ENCODE results near the gene C8G.

Gene C8G

DNA sequence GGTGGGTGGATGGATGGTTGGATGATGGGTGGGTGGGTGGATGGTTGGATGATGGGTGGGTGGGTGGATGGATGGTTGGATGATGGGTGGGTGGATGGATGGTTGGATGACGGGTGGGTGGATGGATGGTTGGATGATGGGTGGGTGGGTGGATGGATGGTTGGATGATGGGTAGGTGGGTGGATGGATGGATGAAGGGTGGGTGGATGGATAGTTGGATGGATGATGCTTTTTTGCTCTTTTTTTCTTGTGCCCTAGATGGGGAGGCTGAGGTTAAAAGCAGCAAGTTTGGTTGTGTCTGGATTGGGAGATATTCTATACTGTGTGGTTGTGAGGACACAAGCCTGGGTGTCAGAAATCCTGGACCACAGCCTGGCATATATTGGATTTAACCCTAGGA lies 12.4 kb downstream of the C8G start:
- Histone ChIP-seq H3K4me3 (ENCODE audit: low read depth, low read length) (no peak overlapping the region), H3K27me3 (ENCODE audit: control insufficient read depth, insufficient read depth, low read length) (no peaks in the 10 kb centered on the region), H3K4me1 (ENCODE audit: control insufficient read depth, insufficient read depth, low read length) (no peaks in the 10 kb centered on the region), H3K36me3 (ENCODE audit: control insufficient read depth, insufficient read depth, low read length) (no peaks in the 10 kb centered on the region), H3K27ac (ENCODE audit: low read depth, low read length) (no peak overlapping the region), H3K9ac (ENCODE audit: low read depth, low read length) (no peak overlapping the region), H3K9me3 (ENCODE audit: control insufficient read depth, insufficient read depth, low read length) (no peaks in the 10 kb centered on the region)

DNA sequence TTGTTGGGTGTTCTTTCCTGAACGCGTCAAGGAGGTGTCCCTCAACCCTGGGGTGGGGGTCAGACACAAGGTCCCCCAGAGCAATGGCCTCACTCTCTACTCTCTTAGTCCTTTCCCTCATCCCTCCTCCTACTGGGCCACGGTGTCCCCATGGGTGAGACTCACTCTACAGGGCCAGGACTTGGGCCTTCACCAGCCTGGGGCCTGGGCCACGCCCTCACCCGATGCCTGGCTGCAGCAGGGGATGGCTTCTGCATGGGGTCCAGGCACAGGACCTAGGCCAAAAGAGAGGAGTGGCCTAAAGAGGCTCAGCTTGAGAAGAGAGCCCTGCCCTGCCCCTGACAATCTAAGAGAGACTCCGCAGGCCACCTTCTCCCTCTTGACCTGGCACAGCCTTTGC lies 12.9 kb downstream of the C8G start:
- H3K4me3 ChIP-seq (ENCODE audit: low read depth, low read length): no peak overlapping the region
- no peaks in the 10 kb centered on the region for H3K36me3 ChIP-seq (ENCODE audit: control insufficient read depth, insufficient read depth, low read length)
- H3K9ac ChIP-seq (ENCODE audit: low read depth, low read length): no peak overlapping the region
- no peaks in the 10 kb centered on the region for H3K4me1 ChIP-seq (ENCODE audit: control insufficient read depth, insufficient read depth, low read length)
- no peaks in the 10 kb centered on the region for H3K9me3 ChIP-seq (ENCODE audit: control insufficient read depth, insufficient read depth, low read length)
- H3K27me3 ChIP-seq (ENCODE audit: control insufficient read depth, insufficient read depth, low read length): no peaks in the 10 kb centered on the region
- no peak overlapping the region for H3K27ac ChIP-seq (ENCODE audit: low read depth, low read length)

DNA sequence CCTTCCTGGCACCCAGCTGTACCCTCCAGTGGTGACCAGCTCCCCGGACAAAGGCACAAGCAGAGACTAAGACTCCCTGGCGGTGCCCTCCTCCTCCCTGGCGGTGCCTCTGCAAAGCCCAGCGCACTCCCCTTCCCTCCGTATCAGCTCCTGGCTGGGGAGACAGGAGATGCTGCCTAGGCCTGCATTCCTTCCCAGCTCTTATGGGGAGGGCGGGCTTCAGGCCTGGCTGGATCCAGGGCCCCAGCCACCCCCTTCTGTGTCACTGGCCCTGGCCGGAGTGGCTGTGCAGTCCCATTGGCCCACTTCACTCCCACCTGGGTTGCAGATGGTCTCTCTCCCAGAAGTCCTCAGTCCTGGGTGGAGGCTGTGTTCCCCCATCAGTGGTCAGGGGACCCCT lies 13.4 kb downstream of the C8G start:
- Histone ChIP-seq H3K9me3 (ENCODE audit: control insufficient read depth, insufficient read depth, low read length) (no peaks in the 10 kb centered on the region), H3K9ac (ENCODE audit: low read depth, low read length) (no peak overlapping the region), H3K4me3 (ENCODE audit: low read depth, low read length) (no peak overlapping the region), H3K4me1 (ENCODE audit: control insufficient read depth, insufficient read depth, low read length) (no peaks in the 10 kb centered on the region), H3K27me3 (ENCODE audit: control insufficient read depth, insufficient read depth, low read length) (no peaks in the 10 kb centered on the region), H3K27ac (ENCODE audit: low read depth, low read length) (no peak overlapping the region), H3K36me3 (ENCODE audit: control insufficient read depth, insufficient read depth, low read length) (no peaks in the 10 kb centered on the region)

DNA sequence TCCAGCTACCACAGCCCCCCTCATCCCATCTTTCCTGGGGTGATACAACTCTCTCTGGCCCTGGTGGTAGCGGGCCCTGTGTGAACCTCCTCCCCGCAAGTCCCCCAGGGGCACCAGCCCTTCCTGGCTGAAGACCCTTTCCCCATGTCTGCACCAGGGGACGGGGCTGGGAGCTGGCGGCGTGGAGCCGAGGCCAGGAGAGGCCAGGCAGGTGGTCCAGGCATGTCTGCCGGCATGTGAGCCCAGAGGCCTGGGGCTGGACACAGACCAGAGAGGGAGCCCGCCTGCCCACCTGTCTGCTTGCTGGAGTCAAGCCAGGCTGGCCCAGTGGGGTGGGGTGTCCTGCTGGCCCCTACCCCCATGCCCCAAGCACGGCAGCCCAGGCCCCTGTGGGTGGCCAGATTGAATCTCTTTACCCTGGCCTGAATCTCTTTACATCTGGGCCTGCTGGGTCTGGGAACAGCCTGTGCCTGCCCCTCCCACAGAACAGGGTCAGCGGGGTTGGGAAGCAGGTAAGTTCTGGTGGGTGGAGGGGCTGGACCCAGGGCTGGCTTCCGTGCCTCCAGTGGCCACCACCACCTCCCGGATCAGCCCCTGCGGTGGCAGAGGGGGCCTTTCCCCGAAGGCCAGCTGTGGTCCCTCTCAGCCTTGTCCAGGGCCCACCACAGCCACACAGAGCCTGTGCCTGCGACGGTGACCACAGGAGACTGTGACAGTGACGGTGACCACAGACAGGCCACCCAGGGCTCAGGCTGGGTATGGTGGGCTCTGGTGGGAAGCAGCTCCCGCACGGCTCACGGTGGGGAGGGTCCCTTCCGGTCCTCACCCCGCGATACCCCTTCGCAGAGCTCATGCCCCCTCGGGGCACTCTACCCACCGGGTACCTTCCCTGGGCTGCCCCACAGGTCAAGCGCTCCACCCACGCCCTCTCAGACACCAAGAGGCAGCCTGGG lies 14.1 kb downstream of the C8G start:
- H3K9ac ChIP-seq (ENCODE audit: low read depth, low read length): no peak overlapping the region
- no peaks in the 10 kb centered on the region for H3K36me3 ChIP-seq (ENCODE audit: control insufficient read depth, insufficient read depth, low read length)
- H3K4me1 ChIP-seq (ENCODE audit: control insufficient read depth, insufficient read depth, low read length): no peaks in the 10 kb centered on the region
- H3K9me3 ChIP-seq (ENCODE audit: control insufficient read depth, insufficient read depth, low read length): no peaks in the 10 kb centered on the region
- H3K27ac ChIP-seq (ENCODE audit: low read depth, low read length): no peak overlapping the region
- H3K4me3 ChIP-seq (ENCODE audit: low read depth, low read length): no peak overlapping the region
- no peaks in the 10 kb centered on the region for H3K27me3 ChIP-seq (ENCODE audit: control insufficient read depth, insufficient read depth, low read length)

DNA sequence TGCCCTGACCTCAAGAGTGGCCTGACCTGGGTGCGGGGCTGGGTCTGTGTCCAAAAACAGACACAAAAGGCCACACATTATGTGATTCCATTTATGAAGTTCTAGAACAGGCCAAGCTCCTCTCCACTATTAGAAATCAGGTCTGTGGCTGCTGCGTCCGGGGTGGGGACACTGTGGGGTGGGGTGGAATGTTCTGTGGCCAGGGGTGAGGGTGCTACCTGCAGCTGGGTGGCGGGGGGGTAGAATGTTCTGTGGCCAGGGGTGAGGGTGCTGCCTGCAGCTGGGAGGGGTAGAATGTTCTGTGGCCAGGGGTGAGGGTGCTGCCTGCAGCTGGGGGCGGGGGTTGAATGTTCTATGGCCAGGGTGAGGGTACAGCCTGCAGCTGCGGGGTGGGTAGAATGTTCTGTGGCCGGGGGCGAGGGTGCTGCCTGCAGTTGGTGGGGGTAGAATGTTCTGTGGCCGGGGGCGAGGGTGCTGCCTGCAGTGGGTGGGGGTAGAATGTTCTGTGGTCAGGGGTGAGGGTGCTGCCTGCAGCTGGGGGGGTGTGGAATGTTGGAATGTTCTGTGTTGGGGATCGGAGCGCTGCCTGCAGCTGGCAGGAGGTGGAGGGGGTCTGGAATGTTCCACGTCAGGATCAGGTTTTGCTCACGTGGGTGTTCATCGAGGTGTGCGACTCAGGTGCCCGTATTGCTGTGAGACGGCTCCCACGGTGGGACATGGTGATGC lies 15.3 kb downstream of the C8G start:
- Histone ChIP-seq H3K4me1 (ENCODE audit: control insufficient read depth, insufficient read depth, low read length) (no peaks in the 10 kb centered on the region), H3K9ac (ENCODE audit: low read depth, low read length) (no peak overlapping the region), H3K27ac (ENCODE audit: low read depth, low read length) (no peak overlapping the region), H3K4me3 (ENCODE audit: low read depth, low read length) (no peak overlapping the region), H3K36me3 (ENCODE audit: control insufficient read depth, insufficient read depth, low read length) (no peaks in the 10 kb centered on the region), H3K27me3 (ENCODE audit: control insufficient read depth, insufficient read depth, low read length) (no peaks in the 10 kb centered on the region), H3K9me3 (ENCODE audit: control insufficient read depth, insufficient read depth, low read length) (no peaks in the 10 kb centered on the region)

GRCh38 chr9:136960938-136961275 lies 15.9 kb downstream of the C8G start:
- H3K9ac ChIP-seq (ENCODE audit: low read depth, low read length): no peak overlapping the region
- no peak overlapping the region for H3K27ac ChIP-seq (ENCODE audit: low read depth, low read length)
- H3K4me3 ChIP-seq (ENCODE audit: low read depth, low read length): no peak overlapping the region
- no peaks in the 10 kb centered on the region for H3K9me3 ChIP-seq (ENCODE audit: control insufficient read depth, insufficient read depth, low read length)
- no peaks in the 10 kb centered on the region; the same call in 1 of the 2 replicates for H3K4me1 ChIP-seq (ENCODE audit: control insufficient read depth, insufficient read depth, low read length)
- H3K36me3 ChIP-seq (ENCODE audit: control insufficient read depth, insufficient read depth, low read length): no peaks in the 10 kb centered on the region
- H3K27me3 ChIP-seq (ENCODE audit: control insufficient read depth, insufficient read depth, low read length): no peaks in the 10 kb centered on the region

GRCh38 chr9:136961279-136962065 lies 16.4 kb downstream of the C8G start:
- H3K9me3 ChIP-seq (ENCODE audit: control insufficient read depth, insufficient read depth, low read length): no peaks in the 10 kb centered on the region

GRCh38 chr9:136962163-136962562 lies 17.1 kb downstream of the C8G start:
- no peak overlapping the region for H3K4me3 ChIP-seq (ENCODE audit: low read depth, low read length)
- H3K9ac ChIP-seq (ENCODE audit: low read depth, low read length): no peak overlapping the region
- H3K36me3 ChIP-seq (ENCODE audit: control insufficient read depth, insufficient read depth, low read length): no peaks in the 10 kb centered on the region
- no peaks in the 10 kb centered on the region for H3K9me3 ChIP-seq (ENCODE audit: control insufficient read depth, insufficient read depth, low read length)
- no peak overlapping the region for H3K27ac ChIP-seq (ENCODE audit: low read depth, low read length)
- peaks cover 2% of the 10 kb centered on the region; the same call in 1 of the 2 replicates for H3K4me1 ChIP-seq (ENCODE audit: control insufficient read depth, insufficient read depth, low read length)
- H3K27me3 ChIP-seq (ENCODE audit: control insufficient read depth, insufficient read depth, low read length): no peaks in the 10 kb centered on the region

More at GRCh38 chr9:136961279-136962065, 16.4 kb downstream of the C8G start:
- Histone ChIP-seq H3K4me3 (ENCODE audit: low read depth, low read length) (no peak overlapping the region), H3K27ac (ENCODE audit: low read depth, low read length) (no peak overlapping the region), H3K36me3 (ENCODE audit: control insufficient read depth, insufficient read depth, low read length) (no peaks in the 10 kb centered on the region), H3K27me3 (ENCODE audit: control insufficient read depth, insufficient read depth, low read length) (no peaks in the 10 kb centered on the region), H3K4me1 (ENCODE audit: control insufficient read depth, insufficient read depth, low read length) (peaks cover 2% of the 10 kb centered on the region; the same call in 1 of the 2 replicates), H3K9ac (ENCODE audit: low read depth, low read length) (no peak overlapping the region)

DNA sequence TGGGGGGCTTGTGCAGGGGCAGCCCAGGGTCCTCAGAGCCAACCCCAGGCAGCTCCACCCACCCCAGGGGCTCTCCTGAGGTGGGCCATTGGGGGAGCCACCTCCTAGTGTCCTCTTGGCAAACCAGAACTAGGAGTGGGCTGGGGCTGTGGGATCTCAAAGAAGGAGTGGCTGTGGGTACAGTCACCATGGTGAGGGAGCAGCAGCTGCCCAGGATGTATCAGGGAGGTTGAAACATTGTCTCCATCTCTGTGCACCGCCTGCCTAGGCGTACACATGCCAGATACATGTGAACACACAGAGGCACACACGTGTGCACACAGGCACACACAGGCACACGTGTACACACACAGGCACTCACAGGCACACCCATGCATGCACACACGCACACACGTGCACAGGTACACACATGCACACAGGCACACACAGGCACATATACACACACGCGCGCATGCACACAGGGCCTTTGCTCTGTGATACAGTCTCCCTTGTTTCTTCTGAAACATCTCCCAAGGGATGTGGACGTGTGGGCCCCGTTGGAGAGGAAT lies 17.7 kb downstream of the C8G start:
- H3K4me3 ChIP-seq (ENCODE audit: low read depth, low read length): no peak overlapping the region
- peaks cover 2% of the 10 kb centered on the region; the same call in 1 of the 2 replicates for H3K4me1 ChIP-seq (ENCODE audit: control insufficient read depth, insufficient read depth, low read length)
- H3K36me3 ChIP-seq (ENCODE audit: control insufficient read depth, insufficient read depth, low read length): no peaks in the 10 kb centered on the region
- no peaks in the 10 kb centered on the region for H3K27me3 ChIP-seq (ENCODE audit: control insufficient read depth, insufficient read depth, low read length)
- H3K9me3 ChIP-seq (ENCODE audit: control insufficient read depth, insufficient read depth, low read length): no peaks in the 10 kb centered on the region
- H3K9ac ChIP-seq (ENCODE audit: low read depth, low read length): no peak overlapping the region
- no peak overlapping the region for H3K27ac ChIP-seq (ENCODE audit: low read depth, low read length)

DNA sequence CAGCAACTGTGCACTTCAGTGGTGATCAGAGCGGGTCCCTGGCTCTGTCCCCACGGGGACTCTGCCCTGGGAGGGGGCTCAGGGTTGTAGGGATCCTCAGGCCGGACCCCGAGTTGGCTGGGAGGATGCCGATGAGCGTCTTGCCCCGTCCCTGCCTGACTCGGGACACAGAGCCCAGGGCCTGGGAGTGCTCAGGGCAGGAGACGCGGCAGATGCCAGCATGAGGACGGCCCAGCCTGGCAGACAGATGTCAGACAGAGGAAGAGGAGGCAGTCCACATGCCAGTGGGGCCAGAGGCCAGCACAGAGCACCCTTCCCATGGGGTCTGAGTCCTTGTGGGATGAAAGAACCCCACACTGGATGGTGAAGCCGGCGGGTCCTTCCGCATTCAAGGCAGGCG lies 18.3 kb downstream of the C8G start:
- H3K9ac ChIP-seq (ENCODE audit: low read depth, low read length): no peak overlapping the region
- H3K4me1 ChIP-seq (ENCODE audit: control insufficient read depth, insufficient read depth, low read length): peaks cover 2% of the 10 kb centered on the region; the same call in 1 of the 2 replicates
- H3K27ac ChIP-seq (ENCODE audit: low read depth, low read length): no peak overlapping the region
- no peaks in the 10 kb centered on the region for H3K9me3 ChIP-seq (ENCODE audit: control insufficient read depth, insufficient read depth, low read length)
- no peaks in the 10 kb centered on the region for H3K27me3 ChIP-seq (ENCODE audit: control insufficient read depth, insufficient read depth, low read length)
- H3K36me3 ChIP-seq (ENCODE audit: control insufficient read depth, insufficient read depth, low read length): no peaks in the 10 kb centered on the region
- no peak overlapping the region for H3K4me3 ChIP-seq (ENCODE audit: low read depth, low read length)
